Measurements from ENCODE around the gene CNTN5.

CNTN5 gene

GRCh38 chr11:100152766-100153165 lies 1132.0 kb downstream of the CNTN5 start:
- no peaks in the 10 kb centered on the region for H3K9me3 ChIP-seq
- H3K4me3 ChIP-seq (ENCODE audit: low read depth, low read length) = no peak overlapping the region
- DNase-seq = no peak
- H3K27me3 ChIP-seq = no peaks in the 10 kb centered on the region
- no peak for TF ChIP-seq CTCF (IDR thresholded peaks at IDR 0.05; ENCODE audit: low read depth, low read length)
- no peaks in the 10 kb centered on the region for H3K36me3 ChIP-seq
- no peaks in the 10 kb centered on the region for H3K4me1 ChIP-seq

GRCh38 chr11:100163471-100163870 lies 1142.7 kb downstream of the CNTN5 start:
- no peak for DNase-seq
- H3K4me3 ChIP-seq (ENCODE audit: low read depth, low read length) = no peak overlapping the region
- no peak for TF ChIP-seq CTCF (IDR thresholded peaks at IDR 0.05; ENCODE audit: low read depth, low read length)
- no peaks in the 10 kb centered on the region for H3K4me1 ChIP-seq
- H3K27me3 ChIP-seq = no peaks in the 10 kb centered on the region
- H3K9me3 ChIP-seq = no peaks in the 10 kb centered on the region
- no peaks in the 10 kb centered on the region for H3K36me3 ChIP-seq

GRCh38 chr11:100174881-100175280 lies 1154.1 kb downstream of the CNTN5 start:
- H3K36me3 ChIP-seq = no peaks in the 10 kb centered on the region
- DNase-seq = no peak
- no peaks in the 10 kb centered on the region for H3K27me3 ChIP-seq
- no peaks in the 10 kb centered on the region for H3K4me1 ChIP-seq
- TF ChIP-seq CTCF (IDR thresholded peaks at IDR 0.05; ENCODE audit: low read depth, low read length) = no peak
- H3K9me3 ChIP-seq = no peaks in the 10 kb centered on the region
- H3K4me3 ChIP-seq (ENCODE audit: low read depth, low read length) = no peak overlapping the region

- Histone ChIP-seq H3K36me3 (no peaks in the 10 kb centered on the region), H3K4me3 (ENCODE audit: low read depth, low read length) (no peak overlapping the region), H3K27me3 (no peaks in the 10 kb centered on the region), H3K4me1 (no peaks in the 10 kb centered on the region), H3K9me3 (no peaks in the 10 kb centered on the region)
- DNase-seq = no peak
- TF ChIP-seq CTCF (IDR thresholded peaks at IDR 0.05; ENCODE audit: low read depth, low read length) = no peak
These were observed 1155.7 kb downstream of the CNTN5 start for GRCh38 chr11:100176456-100176855.

- no peak for DNase-seq
- Histone ChIP-seq H3K4me1 (no peaks in the 10 kb centered on the region), H3K4me3 (ENCODE audit: low read depth, low read length) (no peak overlapping the region), H3K27me3 (no peaks in the 10 kb centered on the region), H3K9me3 (no peaks in the 10 kb centered on the region), H3K36me3 (no peaks in the 10 kb centered on the region)
- no peak for TF ChIP-seq CTCF (IDR thresholded peaks at IDR 0.05; ENCODE audit: low read depth, low read length)
These were observed 1156.9 kb downstream of the CNTN5 start for GRCh38 chr11:100177651-100178050.

- H3K4me3 ChIP-seq (ENCODE audit: low read depth, low read length) = no peak overlapping the region
- no peaks in the 10 kb centered on the region for H3K9me3 ChIP-seq
- DNase-seq = no peak
- H3K36me3 ChIP-seq = no peaks in the 10 kb centered on the region
- no peaks in the 10 kb centered on the region for H3K4me1 ChIP-seq
- no peaks in the 10 kb centered on the region for H3K27me3 ChIP-seq
- TF ChIP-seq CTCF (IDR thresholded peaks at IDR 0.05; ENCODE audit: low read depth, low read length) = no peak
These were observed 1161.6 kb downstream of the CNTN5 start for GRCh38 chr11:100182350-100182749.

All from BE2C (cell line).